ENCODE results near the gene WSCD1.

WSCD1 gene

DNA sequence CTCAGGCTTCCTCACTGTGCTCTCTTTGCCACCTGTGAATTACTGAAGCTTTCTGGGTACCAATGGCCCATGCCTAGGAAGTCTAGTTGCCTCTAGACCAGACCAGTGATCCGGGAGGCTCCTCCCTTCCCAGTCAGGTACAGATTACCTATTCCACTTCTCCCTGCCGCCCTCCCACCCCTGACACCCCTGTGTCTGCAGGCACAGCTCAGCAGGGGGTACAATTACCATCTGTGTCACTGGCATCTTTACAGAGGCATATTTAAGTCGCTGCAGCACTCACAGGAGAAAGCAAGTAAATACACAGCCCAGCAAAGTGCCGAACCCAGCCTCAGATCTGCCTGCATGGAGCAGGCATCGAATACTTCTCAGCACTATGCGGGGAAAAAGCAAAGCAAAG, 5.3 kb upstream of the WSCD1 start:
- no peak for DNase-seq

DNA sequence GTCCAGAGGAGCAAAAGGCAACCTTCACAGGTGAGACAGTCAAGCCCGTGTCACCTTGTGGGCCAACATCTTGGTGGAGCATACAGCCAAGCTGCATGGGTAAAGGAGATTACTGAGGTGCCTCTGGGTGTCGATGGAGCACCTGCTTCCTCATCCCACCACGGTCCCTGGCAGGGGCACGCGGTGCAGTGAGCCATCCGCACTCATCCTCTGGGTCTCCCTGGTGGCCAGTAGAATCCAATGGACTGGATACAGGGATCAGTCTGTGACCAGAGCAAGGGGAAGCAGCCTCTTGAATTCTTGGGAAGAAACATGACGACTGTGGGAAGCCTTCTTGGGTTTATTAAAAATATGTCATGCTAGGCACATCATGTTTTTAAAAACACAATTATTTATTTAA, 4.8 kb upstream of the WSCD1 start:
- no peak for DNase-seq

GRCh38 chr17:6066183-6066948, 3.8 kb upstream of the WSCD1 start:
- DNase-seq, result peak; percentile 5 to 9

GRCh38 chr17:6067060-6067459, 3.1 kb upstream of the WSCD1 start:
- DNase-seq, result peak in 1 of 2 donors; percentile 11

DNA sequence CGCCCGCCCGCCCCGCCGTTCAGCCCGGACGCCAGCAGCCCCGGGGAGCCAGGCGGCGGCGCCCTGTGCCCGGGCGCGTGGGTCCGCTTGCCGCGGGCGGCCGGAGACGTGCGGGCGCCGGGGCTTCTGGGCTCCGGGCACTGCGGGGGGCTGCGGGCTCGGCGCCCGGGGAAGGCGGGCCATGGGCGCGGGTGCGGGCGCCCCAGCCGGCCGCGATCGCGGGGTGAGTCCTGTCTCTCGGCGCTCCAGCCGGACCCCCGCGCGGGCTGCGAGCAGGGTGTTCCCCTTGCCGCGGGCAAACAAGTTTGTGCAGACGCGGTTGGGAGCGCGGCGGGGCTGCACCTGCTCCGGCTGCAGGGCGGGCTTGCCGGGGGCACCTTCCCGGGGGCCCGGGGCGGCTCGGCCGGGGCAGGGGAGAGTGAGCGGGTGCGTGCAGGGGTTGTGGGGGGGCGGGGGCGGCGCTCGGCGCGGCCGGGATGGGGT, 292 bp downstream of the WSCD1 start:
- no peak for DNase-seq

GRCh38 chr17:6070913-6071511, 833 bp downstream of the WSCD1 start:
- DNase-seq, result no peak

GRCh38 chr17:6071528-6072065, 1.4 kb downstream of the WSCD1 start:
- DNase-seq, result no peak

GRCh38 chr17:6072157-6072556, 2.0 kb downstream of the WSCD1 start:
- DNase-seq, result no peak

DNA sequence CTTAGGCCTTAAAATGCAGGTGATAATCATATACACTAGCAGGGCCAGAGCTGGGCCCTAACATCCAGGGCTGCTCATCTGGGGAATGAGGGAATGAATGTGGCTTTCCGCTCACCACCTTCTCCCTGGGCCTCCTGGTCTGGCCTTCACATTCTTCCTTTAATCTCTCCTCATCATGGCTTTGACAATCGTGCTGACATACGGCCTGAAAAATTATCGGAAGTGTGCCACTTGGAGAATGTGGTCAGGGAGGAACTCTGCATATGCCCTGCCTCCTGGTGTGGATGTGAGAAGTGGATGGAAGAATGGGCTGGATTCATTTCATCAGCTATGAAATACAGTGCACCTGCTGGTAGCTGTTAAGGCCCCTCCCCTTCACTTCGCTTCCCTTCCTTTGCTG, 2.4 kb downstream of the WSCD1 start:
- no peak for DNase-seq

DNA sequence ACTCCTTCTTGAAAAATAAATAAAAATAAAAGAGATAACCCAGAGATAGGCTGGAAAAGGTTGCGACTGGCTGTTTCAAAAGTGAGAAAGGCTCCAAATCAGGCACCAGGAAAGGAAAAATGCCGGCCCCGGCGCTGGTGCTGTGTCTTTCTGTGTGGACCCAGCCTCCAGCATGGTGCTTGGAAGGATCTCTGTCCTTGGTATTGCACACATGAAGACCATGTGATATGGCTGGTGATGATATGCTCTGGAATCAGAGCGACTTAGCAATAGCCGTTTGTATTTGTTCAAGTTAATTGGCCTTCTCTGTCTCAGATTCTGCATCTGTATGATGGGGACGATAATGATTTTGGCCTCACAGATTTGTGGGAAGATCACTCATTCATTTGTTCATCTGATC, 3.4 kb downstream of the WSCD1 start:
- no peak for DNase-seq

GRCh38 chr17:6075050-6075449, 4.9 kb downstream of the WSCD1 start:
- DNase-seq, result no peak

- DNase-seq, result no peak
Measured at GRCh38 chr17:6075845-6076244, 5.7 kb downstream of the WSCD1 start.

DNA sequence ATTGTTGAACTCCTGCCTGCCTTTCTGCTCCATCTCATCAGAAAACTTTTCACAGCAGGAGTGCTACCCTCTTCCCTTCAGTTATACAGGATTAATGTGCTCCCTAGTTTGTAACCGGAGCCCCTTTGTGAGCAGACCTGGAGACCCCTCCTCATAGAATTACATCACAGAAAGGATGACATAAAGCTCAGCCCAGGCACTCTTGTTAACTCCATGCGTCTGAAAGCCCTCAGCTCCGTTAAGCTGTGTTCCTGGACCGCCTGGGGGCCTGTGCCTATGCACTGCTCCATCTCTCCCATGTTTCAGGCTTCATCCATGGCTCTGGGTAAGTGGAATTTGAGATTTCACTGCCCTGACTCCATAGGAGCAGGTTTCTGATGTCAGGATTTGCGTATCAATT, 7.6 kb downstream of the WSCD1 start:
- DNase-seq, result no peak

- no peak for DNase-seq
Measured at GRCh38 chr17:6078458-6078871, 8.3 kb downstream of the WSCD1 start.

- no peak for DNase-seq
Measured at GRCh38 chr17:6079155-6079888, 9.1 kb downstream of the WSCD1 start.

DNA sequence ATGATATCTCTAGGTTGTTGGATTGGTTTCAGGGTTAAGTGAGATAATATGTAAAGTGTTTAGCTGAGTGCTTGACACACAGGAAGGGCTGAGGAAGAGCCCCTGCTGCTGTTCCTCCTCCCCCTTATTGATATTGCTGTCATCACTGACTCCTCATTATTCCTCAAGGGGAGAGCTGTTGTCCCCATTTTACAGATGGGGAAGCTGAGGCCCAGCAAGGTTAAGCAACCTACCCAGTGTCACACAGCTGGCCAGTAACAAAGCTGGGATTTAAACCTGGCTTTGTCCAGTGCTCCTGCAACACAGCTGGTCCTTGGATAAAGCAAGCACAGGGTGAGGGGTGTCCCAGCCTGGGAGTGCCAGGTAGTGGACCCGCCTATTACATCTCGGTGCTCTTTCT, 9.8 kb downstream of the WSCD1 start:
- DNase-seq, result no peak

GRCh38 chr17:6080711-6081430, 10.7 kb downstream of the WSCD1 start:
- no peak for DNase-seq

DNA sequence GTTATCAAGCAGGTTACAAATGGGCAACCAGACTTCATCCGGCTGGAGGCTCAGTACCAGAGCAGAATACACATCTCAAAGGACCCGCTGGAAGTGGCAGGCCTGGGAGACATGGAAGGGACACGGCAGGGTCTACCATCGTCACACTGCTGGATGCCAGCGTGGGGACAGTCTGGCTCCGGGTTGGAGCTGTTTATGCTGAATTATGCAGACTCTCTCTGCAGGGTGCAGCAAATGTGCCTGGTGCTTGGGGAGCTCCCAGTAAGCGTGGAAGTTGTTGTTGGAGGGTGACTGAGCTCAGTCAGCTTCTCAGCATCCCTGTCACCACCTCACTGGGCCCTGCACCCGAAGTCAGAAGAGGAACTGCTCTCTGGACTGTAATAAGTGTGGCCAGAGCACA, 12.2 kb downstream of the WSCD1 start:
- no peak for DNase-seq

DNA sequence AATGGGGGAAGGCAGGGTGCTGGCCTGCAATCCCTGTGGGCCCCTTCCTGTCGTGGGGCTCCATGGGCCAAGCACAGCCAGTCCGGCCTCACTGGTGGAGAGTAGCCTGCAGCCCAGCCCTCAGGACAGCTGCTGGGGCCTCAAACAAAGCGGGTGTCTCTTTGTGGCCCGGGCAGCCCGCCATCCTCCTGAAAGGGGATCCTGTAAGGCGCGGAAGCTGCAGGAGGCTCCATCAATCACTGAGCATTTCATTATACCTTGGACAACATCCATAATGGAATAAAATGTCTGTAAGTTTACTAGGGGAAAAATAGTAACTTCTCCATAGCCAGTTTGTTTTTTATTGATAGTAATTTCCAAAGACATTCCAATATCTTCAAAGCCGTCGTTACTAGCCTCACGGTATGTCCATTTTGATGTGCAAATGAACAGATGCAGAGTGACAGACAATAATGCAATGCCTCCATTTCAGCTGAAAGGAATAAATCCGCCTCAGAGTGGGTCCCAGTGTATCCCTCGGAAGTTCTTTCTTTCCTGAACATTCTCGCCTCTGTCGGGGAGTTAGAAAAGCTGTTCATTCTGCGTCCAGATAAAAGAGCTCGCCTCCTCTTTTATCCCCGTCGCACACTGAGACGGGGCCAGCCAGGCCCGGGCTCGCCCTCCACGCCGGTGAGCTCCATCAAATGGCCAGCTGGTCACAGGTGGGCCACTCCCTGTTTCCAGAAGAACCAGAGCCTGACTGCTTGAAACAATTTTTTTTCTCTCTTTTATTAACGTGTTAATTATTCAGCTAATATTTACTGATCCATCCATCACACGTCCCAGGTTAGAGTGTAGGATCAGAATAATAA, 14.4 kb downstream of the WSCD1 start:
- no peak for DNase-seq

DNA sequence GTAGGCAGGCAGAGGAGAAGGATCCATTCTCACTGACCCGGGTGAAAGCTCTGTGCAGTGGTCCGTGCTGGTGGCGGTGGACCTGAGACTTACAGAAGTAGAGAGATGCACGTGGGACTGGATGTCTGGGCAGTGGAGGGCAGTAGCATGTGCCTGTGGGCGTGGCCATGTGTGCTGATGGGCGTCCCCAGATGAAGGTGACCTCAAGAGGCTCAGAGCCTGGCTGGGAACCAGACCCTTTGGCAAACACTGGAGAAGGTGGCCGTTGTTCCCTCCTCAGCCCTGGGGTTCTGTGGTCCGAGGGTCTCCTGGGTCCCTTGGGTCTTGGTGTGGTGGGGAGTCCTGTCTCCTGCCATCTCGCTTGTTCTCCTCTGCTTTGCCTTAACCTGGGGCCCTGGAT, 15.6 kb downstream of the WSCD1 start:
- DNase-seq, result no peak

DNA sequence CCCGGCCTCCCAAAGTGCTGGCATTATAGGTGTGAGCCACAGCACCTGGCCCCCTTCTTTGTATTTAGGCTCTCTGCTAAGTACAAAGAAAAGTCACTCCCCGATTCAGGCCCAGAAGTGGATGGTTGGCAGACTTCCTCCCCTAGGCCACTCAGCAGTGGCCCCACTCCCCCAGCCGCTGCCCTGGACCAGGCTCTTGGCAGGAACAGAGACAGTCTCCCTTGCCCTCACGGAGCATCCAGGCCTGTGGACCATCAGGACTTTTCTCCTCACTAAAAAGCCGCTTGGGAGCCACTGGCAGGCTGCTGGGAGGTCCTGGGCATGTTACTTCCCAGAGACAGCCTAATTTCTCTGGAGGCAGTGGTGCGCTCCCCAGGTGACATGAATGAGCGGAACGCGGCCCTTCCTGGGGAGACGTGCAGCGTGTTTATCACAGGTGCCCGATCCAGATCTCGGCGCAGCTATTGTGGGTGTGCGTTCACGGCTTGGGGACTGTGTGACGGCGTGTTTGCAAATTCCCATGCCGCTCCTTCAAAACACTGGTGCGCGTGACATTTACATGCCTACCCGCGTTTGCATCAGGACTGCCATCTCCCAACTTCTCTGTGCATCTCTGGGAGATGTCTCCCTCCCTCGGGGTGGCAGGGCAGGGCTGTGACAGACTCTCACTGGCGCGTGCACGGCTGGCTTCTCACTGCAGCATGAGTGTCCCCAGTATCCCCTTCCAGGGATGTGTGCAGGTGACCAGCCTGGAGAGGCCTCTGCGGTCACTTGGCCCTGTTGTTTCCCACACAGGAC, 16.6 kb downstream of the WSCD1 start:
- no peak for DNase-seq

Data from inflammatory macrophage treated with lipopolysaccharide for 1 hour (primary cell).